ENCODE data around the gene APBA1.

APBA1 gene

DNA sequence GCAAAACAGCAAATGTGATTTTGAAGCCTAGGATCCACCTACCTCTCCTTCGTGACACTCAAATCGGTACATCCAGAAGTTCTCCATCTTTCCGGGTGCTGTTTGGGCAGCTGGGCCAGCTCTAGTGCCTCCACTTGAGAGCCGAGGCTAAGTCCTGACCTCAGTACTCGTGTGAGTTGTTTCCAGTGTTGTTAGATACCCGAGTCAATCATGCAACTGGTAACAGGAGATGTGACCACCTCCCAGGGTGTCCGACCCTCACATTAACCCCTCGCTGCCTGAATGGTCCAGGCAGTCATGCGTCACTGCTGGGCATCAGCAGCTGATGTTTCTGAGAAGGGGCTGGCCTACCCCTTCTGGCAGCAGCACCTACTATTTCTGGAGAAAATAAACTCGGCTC lies 176.9 kb downstream of the APBA1 start:
- H3K4me3 ChIP-seq (replicated peaks; ENCODE audit: low read depth, low read length) = no peak overlapping the region
- no peak for TF ChIP-seq CTCF (IDR thresholded peaks at IDR 0.05; ENCODE audit: insufficient read depth, low read length, poor library complexity, severe bottlenecking)
- DNase-seq (ENCODE audit: extremely low read depth, insufficient read length) = no peak

DNA sequence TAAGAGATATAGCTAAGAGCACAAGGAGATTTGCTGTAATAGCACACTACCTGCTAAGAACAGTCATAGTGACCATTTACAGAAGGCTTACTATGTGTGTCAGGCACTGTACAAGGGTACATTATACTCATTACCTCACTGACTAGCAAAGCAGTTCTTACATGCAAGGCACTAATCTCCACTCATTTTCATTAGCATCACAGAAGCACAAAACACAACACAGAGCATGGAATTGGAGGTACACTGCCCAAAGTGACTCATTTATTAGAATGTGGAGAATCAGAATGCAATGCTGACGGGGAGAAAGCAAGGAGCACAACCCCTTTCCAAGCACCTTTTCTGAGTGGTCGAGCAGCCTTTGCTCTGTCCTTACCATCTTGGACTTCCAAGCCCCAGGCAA lies 177.4 kb downstream of the APBA1 start:
- no peak for DNase-seq (ENCODE audit: extremely low read depth, insufficient read length)
- Histone ChIP-seq H3K27me3 (replicated peaks; ENCODE audit: control insufficient read depth, insufficient read depth, low read length) (no peaks in the 10 kb centered on the region; the same call in 1 of the 2 replicates), H3K36me3 (ENCODE audit: control insufficient read depth, insufficient read depth, low read length) (no peaks in the 10 kb centered on the region), H3K4me3 (replicated peaks; ENCODE audit: low read depth, low read length) (no peak overlapping the region)
- TF ChIP-seq CTCF (IDR thresholded peaks at IDR 0.05; ENCODE audit: insufficient read depth, low read length, poor library complexity, severe bottlenecking) = no peak

More for the DNA sequence above, 176.9 kb downstream of the APBA1 start:
- H3K36me3 ChIP-seq (ENCODE audit: control insufficient read depth, insufficient read depth, low read length) = no peaks in the 10 kb centered on the region
- H3K27me3 ChIP-seq (replicated peaks; ENCODE audit: control insufficient read depth, insufficient read depth, low read length) = no peaks in the 10 kb centered on the region; the same call in 1 of the 2 replicates

GRCh38 chr9:69494208-69494607 lies 178.0 kb downstream of the APBA1 start:
- H3K27me3 ChIP-seq (replicated peaks; ENCODE audit: control insufficient read depth, insufficient read depth, low read length) = no peaks in the 10 kb centered on the region; the same call in 1 of the 2 replicates
- no peak for DNase-seq (ENCODE audit: extremely low read depth, insufficient read length)
- H3K36me3 ChIP-seq (ENCODE audit: control insufficient read depth, insufficient read depth, low read length) = no peaks in the 10 kb centered on the region
- no peak for TF ChIP-seq CTCF (IDR thresholded peaks at IDR 0.05; ENCODE audit: insufficient read depth, low read length, poor library complexity, severe bottlenecking)
- H3K4me3 ChIP-seq (replicated peaks; ENCODE audit: low read depth, low read length) = no peak overlapping the region

DNA sequence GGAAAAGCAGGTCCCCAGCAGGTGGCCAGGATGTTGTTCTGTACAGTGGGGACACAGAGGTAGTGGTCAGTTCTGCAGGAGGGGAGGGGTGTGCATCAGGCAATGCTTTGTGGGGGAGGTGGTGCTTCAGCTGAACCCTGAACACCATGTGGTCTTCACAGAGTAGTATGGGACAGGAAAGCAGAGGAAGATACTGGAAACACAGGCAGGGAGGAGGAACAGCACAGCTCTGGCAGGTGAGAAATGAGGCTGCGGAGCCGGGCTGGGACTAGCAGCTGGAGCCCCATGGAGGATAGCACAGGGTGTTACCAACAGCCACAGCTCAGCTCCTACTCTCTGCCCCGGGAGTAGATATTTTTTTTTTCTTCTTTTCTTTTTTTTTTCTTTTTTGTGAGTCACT lies 185.7 kb downstream of the APBA1 start:
- Histone ChIP-seq H3K27me3 (replicated peaks; ENCODE audit: control insufficient read depth, insufficient read depth, low read length) (no peaks in the 10 kb centered on the region), H3K36me3 (ENCODE audit: control insufficient read depth, insufficient read depth, low read length) (no peaks in the 10 kb centered on the region), H3K4me3 (replicated peaks; ENCODE audit: low read depth, low read length) (no peak overlapping the region)
- no peak for TF ChIP-seq CTCF (IDR thresholded peaks at IDR 0.05; ENCODE audit: insufficient read depth, low read length, poor library complexity, severe bottlenecking)
- no peak for DNase-seq (ENCODE audit: extremely low read depth, insufficient read length)

DNA sequence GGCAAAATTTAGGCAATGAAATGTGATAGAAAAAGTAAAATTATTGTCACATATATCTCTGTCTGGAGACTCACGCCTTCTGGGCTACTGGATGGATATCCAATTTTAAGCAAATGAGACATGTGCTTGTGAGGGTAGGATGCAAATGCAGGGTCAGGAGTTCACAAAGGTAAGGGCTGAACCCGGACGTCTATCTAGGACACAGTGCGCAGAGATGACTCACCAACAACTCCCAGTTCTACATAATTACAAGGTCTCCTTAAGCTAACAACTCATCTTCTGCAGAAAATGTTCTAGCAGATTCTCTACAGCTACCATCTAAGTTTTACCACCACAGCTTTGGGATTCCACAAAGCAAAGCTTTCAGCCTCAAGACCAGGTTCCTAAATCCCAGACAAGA lies 186.7 kb downstream of the APBA1 start:
- H3K36me3 ChIP-seq (ENCODE audit: control insufficient read depth, insufficient read depth, low read length) = no peaks in the 10 kb centered on the region
- no peak for TF ChIP-seq CTCF (IDR thresholded peaks at IDR 0.05; ENCODE audit: insufficient read depth, low read length, poor library complexity, severe bottlenecking)
- DNase-seq (ENCODE audit: extremely low read depth, insufficient read length) = no peak

GRCh38 chr9:69483886-69484422 lies 188.2 kb downstream of the APBA1 start:
- Histone ChIP-seq H3K27me3 (replicated peaks; ENCODE audit: control insufficient read depth, insufficient read depth, low read length) (no peaks in the 10 kb centered on the region), H3K4me3 (replicated peaks; ENCODE audit: low read depth, low read length) (no peak overlapping the region), H3K36me3 (ENCODE audit: control insufficient read depth, insufficient read depth, low read length) (no peaks in the 10 kb centered on the region)
- DNase-seq (ENCODE audit: extremely low read depth, insufficient read length) = no peak
- no peak for TF ChIP-seq CTCF (IDR thresholded peaks at IDR 0.05; ENCODE audit: insufficient read depth, low read length, poor library complexity, severe bottlenecking)

More for the DNA sequence above, 186.7 kb downstream of the APBA1 start:
- Histone ChIP-seq H3K27me3 (replicated peaks; ENCODE audit: control insufficient read depth, insufficient read depth, low read length) (no peaks in the 10 kb centered on the region), H3K4me3 (replicated peaks; ENCODE audit: low read depth, low read length) (no peak overlapping the region)

Data from GM06990 (cell line).